Measurements from ENCODE around the gene TGFBR3. TPM values are rescaled to one million over a fixed set of nuclear protein-coding genes. Genes with fewer than 3 reads are reported as not detected.
A peak's percentile ranks its signal among the peaks of the same experiment; 100 is the strongest.

The TGFBR3 gene
- total RNA-seq, 1 donor, result 118 TPM

- no peak overlapping the region for H3K4me3 ChIP-seq (ENCODE audit: low read depth, low read length)
- no peak for TF ChIP-seq CTCF (IDR thresholded peaks at IDR 0.05; ENCODE audit: insufficient read depth, low read length)
Measured at GRCh38 chr1:91696321-91696720, 189.6 kb downstream of the TGFBR3 start.

GRCh38 chr1:91693557-91693956 lies 192.4 kb downstream of the TGFBR3 start:
- peak; percentile 86 for DNase-seq (ENCODE audit: low read depth)
- H3K4me3 ChIP-seq (ENCODE audit: low read depth, low read length), result no peak overlapping the region
- TF ChIP-seq CTCF (IDR thresholded peaks at IDR 0.05; ENCODE audit: insufficient read depth, low read length), result no peak

More at GRCh38 chr1:91696321-91696720, 189.6 kb downstream of the TGFBR3 start:
- peak; percentile 59 for DNase-seq (ENCODE audit: low read depth)

GRCh38 chr1:91691525-91691924 lies 194.4 kb downstream of the TGFBR3 start:
- no peak for TF ChIP-seq CTCF (IDR thresholded peaks at IDR 0.05; ENCODE audit: insufficient read depth, low read length)
- no peak overlapping the region for H3K4me3 ChIP-seq (ENCODE audit: low read depth, low read length)
- DNase-seq (ENCODE audit: low read depth), result no peak

- peak; percentile 48 for DNase-seq (ENCODE audit: low read depth)
- H3K4me3 ChIP-seq (ENCODE audit: low read depth, low read length), result no peak overlapping the region
- no peak for TF ChIP-seq CTCF (IDR thresholded peaks at IDR 0.05; ENCODE audit: insufficient read depth, low read length)
Measured at GRCh38 chr1:91689641-91690481, 196.1 kb downstream of the TGFBR3 start.

- TF ChIP-seq CTCF (IDR thresholded peaks at IDR 0.05; ENCODE audit: insufficient read depth, low read length), result no peak
- no peak overlapping the region for H3K4me3 ChIP-seq (ENCODE audit: low read depth, low read length)
- DNase-seq (ENCODE audit: low read depth), result no peak
Measured at GRCh38 chr1:91687452-91687851, 198.5 kb downstream of the TGFBR3 start.

- no peak for TF ChIP-seq CTCF (IDR thresholded peaks at IDR 0.05; ENCODE audit: insufficient read depth, low read length)
- DNase-seq (ENCODE audit: low read depth), result no peak
- H3K4me3 ChIP-seq (ENCODE audit: low read depth, low read length), result no peak overlapping the region
Measured at GRCh38 chr1:91685994-91686393, 200.0 kb downstream of the TGFBR3 start.
